ENCODE data around the gene PARP12.

DNA sequence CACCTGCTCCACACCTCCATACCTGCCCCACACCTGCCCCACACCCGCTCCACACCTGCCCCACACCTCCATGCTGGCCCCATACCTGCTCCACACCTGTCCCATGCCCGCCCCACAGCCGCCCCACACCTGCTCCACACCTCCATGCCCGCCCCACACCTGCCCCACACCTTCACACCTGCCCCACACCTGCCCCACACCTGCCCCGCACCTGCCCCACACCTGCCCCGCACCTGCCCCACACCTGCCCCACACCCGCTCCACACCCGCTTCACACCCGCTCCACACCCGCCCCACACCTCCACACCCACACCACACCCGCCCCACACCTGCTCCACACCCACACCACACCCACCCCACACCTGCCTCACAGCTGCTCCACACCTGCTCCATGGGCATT, 53.0 kb downstream of the PARP12 start:
- TF ChIP-seq, protein P1, sequence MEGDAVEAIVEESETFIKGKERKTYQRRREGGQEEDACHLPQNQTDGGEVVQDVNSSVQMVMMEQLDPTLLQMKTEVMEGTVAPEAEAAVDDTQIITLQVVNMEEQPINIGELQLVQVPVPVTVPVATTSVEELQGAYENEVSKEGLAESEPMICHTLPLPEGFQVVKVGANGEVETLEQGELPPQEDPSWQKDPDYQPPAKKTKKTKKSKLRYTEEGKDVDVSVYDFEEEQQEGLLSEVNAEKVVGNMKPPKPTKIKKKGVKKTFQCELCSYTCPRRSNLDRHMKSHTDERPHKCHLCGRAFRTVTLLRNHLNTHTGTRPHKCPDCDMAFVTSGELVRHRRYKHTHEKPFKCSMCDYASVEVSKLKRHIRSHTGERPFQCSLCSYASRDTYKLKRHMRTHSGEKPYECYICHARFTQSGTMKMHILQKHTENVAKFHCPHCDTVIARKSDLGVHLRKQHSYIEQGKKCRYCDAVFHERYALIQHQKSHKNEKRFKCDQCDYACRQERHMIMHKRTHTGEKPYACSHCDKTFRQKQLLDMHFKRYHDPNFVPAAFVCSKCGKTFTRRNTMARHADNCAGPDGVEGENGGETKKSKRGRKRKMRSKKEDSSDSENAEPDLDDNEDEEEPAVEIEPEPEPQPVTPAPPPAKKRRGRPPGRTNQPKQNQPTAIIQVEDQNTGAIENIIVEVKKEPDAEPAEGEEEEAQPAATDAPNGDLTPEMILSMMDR (IDR thresholded peaks at IDR 0.05; ENCODE audit: low read length): no peak
- TF ChIP-seq EZH2 (IDR thresholded peaks at IDR 0.05; ENCODE audit: borderline replicate concordance, low read length): no peak
